CD14-positive monocyte (primary cell): ENCODE data around the gene LDLRAD4. TPM values are rescaled to one million over a fixed set of nuclear protein-coding genes. Genes with fewer than 3 reads are reported as not detected.

ENCODE experiments used
- DNase-seq, 3 donors: peaks; one replicate each; pipeline ENCODE4 v3.0.0-alpha.2; 2011 to 2022
- H2AFZ ChIP-seq: 2 replicates; pipeline ENCODE4 v1.6.0; 2012; ENCODE audit warnings: mild to moderate bottlenecking, low read depth, low read length, inconsistent platforms; ENCODE audit not compliant: insufficient read depth, poor library complexity, severe bottlenecking
- H3K27ac ChIP-seq, 2 donors: 1 replicate in 1 of 2; 2 replicates in 1 of 2; pipeline ENCODE4 v1.5.1; 2012 to 2013; ENCODE audit warnings: low read length in 2 of 2, control low read depth in 1 of 2, inconsistent platforms in 1 of 2, low read depth in 1 of 2, mild to moderate bottlenecking in 1 of 2
- H3K27me3 ChIP-seq, 2 donors: one replicate each; pipeline versions ENCODE4 v1.6.0 to v1.6.1; 2011 to 2013; ENCODE audit warnings: low read length in 2 of 2; ENCODE audit not compliant: control insufficient read depth in 2 of 2, insufficient read depth in 2 of 2
- H3K36me3 ChIP-seq, 2 donors: replicated peaks in 1 of 2; 1 replicate in 1 of 2; 2 replicates in 1 of 2; pipeline versions ENCODE4 v1.5.1 to v1.6.1; 2012 to 2013; ENCODE audit warnings: low read length in 2 of 2, control low read depth in 1 of 2, inconsistent platforms in 1 of 2, mild to moderate bottlenecking in 1 of 2; ENCODE audit not compliant: insufficient read depth in 2 of 2, control insufficient read depth in 1 of 2
- H3K4me1 ChIP-seq, 2 donors: 1 replicate in 1 of 2; 2 replicates in 1 of 2; pipeline versions ENCODE4 v1.5.1 to v1.6.1; 2012 to 2013; ENCODE audit warnings: low read length in 2 of 2, control low read depth in 1 of 2, inconsistent platforms in 1 of 2, mild to moderate bottlenecking in 1 of 2, moderate library complexity in 1 of 2; ENCODE audit not compliant: insufficient read depth in 2 of 2, control insufficient read depth in 1 of 2
- H3K4me2 ChIP-seq: replicated peaks from 2 replicates; pipeline ENCODE3; 2012; ENCODE audit warnings: low read length, moderate library complexity, mild to moderate bottlenecking; ENCODE audit not compliant: poor library complexity, severe bottlenecking; ENCODE audit errors: extremely low read depth
- H3K4me3 ChIP-seq, 3 experiments: fragments of 200-600 bp in 1 of 3; sonication (generic) in 1 of 3; replicated peaks in 1 of 3; 1 replicate in 2 of 3; 2 replicates in 1 of 3; pipeline ENCODE4 v1.5.1; 2011 to 2013; ENCODE audit warnings: low read length in 3 of 3, mild to moderate bottlenecking in 3 of 3, control low read depth in 2 of 3, low read depth in 2 of 3, inconsistent platforms in 1 of 3, moderate library complexity in 1 of 3
- H3K79me2 ChIP-seq: 2 replicates; pipeline ENCODE4 v1.6.0; 2012; ENCODE audit warnings: mild to moderate bottlenecking, control low read depth, inconsistent platforms, low read length, moderate library complexity; ENCODE audit not compliant: insufficient read depth
- H3K9ac ChIP-seq: 2 replicates; pipeline ENCODE4 v1.6.0; 2017; ENCODE audit warnings: low read length, mild to moderate bottlenecking; ENCODE audit not compliant: insufficient read depth, poor library complexity, severe bottlenecking
- H3K9me3 ChIP-seq, 2 donors: replicated peaks in 1 of 2; 1 replicate in 1 of 2; 2 replicates in 1 of 2; pipeline versions ENCODE4 v1.5.1 to v1.6.1; 2012 to 2013; ENCODE audit warnings: low read length in 2 of 2, control low read depth in 1 of 2; ENCODE audit not compliant: control insufficient read depth in 1 of 2, insufficient read depth in 1 of 2
- H4K20me1 ChIP-seq: 2 replicates; pipeline ENCODE4 v1.6.0; 2012; ENCODE audit warnings: mild to moderate bottlenecking, low read length, control low read depth, moderate library complexity; ENCODE audit not compliant: insufficient read depth
- H3K27ac Mint-ChIP-seq, 7 donors: one replicate each; pipeline ENCODE4 v1.8.0; 2020; ENCODE audit warnings: mild to moderate bottlenecking in 7 of 7, mixed read lengths in 7 of 7, moderate library complexity in 6 of 7, inconsistent platforms in 2 of 7
- H3K27me3 Mint-ChIP-seq, 3 donors: one replicate each; pipeline ENCODE4 v1.8.0; 2021 to 2022; ENCODE audit warnings: low read depth in 3 of 3, mild to moderate bottlenecking in 3 of 3, mixed read lengths in 3 of 3, moderate library complexity in 3 of 3, inconsistent platforms in 1 of 3
- H3K36me3 Mint-ChIP-seq, 2 donors: one replicate each; pipeline ENCODE4 v1.8.0; 2020; ENCODE audit warnings: mixed read lengths in 2 of 2, inconsistent platforms in 1 of 2, mild to moderate bottlenecking in 1 of 2
- H3K4me1 Mint-ChIP-seq: one replicate; pipeline ENCODE4 v1.8.0; 2020; ENCODE audit warnings: mild to moderate bottlenecking, mixed read lengths
- H3K4me3 Mint-ChIP-seq, 2 donors: one replicate each; pipeline ENCODE4 v1.8.0; 2020; ENCODE audit warnings: mild to moderate bottlenecking in 2 of 2, mixed read lengths in 2 of 2, moderate library complexity in 1 of 2
- H3K9me3 Mint-ChIP-seq, 7 donors: one replicate each; pipeline ENCODE4 v1.8.0; 2020 to 2022; ENCODE audit warnings: mixed read lengths in 7 of 7, mild to moderate bottlenecking in 6 of 7, moderate library complexity in 6 of 7, inconsistent platforms in 2 of 7
- CTCF ChIP-seq: fragments of 200-600 bp; IDR thresholded peaks from one replicate; pipeline ENCODE4 v1.8.0; 2022; ENCODE audit warnings: antibody characterized with exemption, mild to moderate bottlenecking
- WGBS: methylation state at CpG from one replicate; pipeline ENCODE4 v1.1.5; 2013; ENCODE audit warnings: missing lambda C conversion rate; ENCODE audit not compliant: insufficient coverage; 5-methylcytosine and 5-hydroxymethylcytosine counted together
- intact Hi-C, 2 donors: fragments of 100-400 bp; cut with micrococcal nuclease; formaldehyde crosslinking; loops; one replicate each; pipeline versions ENCODE4 v1.15.0 to v1.15.1; 2023
- polyA plus RNA-seq, 3 donors: library from polyadenylated mRNA; depleted of rRNA in 1 of 3; unstranded in 2 of 3; stranded (reverse) in 1 of 3; fragments of 300-500 nt in 2 of 3; fragments of >200 nt in 1 of 3; fragmentation: Illumina TruSeq in 2 of 3; gene quantifications; 1 replicate in 2 of 3; 2 replicates in 1 of 3; pipeline ENCODE4 v1.2.3, GENCODE V29; 2012 to 2021

LDLRAD4 gene
- polyA plus RNA-seq, 3 donors = 13.5 to 15.4 (median 13.8) TPM

- Histone ChIP-seq H3K9me3 (no peaks in the 10 kb centered on the region), H3K27ac (no peak overlapping the region), H2AFZ (no peak overlapping the region), H4K20me1 (no peaks in the 10 kb centered on the region), H3K27me3 (peaks cover 0 to 21% of the 10 kb centered on the region in 2 donors), H3K4me1 (peaks cover 33 to 42% of the 10 kb centered on the region in 2 donors), H3K9ac (no peak overlapping the region), H3K79me2 (no peaks in the 10 kb centered on the region), H3K4me2 (no peak overlapping the region), H3K36me3 (no peaks in the 10 kb centered on the region), H3K4me3 (no peak overlapping the region)
- Mint-ChIP-seq H3K4me1 (peaks cover 44% of the 10 kb centered on the region), H3K36me3 (peaks cover 19 to 22% of the 10 kb centered on the region in 2 donors), H3K9me3 (peaks cover 0 to 5% (median 2%) of the 10 kb centered on the region in 7 donors), H3K27me3 (peaks cover 26 to 35% (median 29%) of the 10 kb centered on the region in 3 donors), H3K27ac (peak overlapping the region in 3 of 7 donors; percentile 25 to 46 (median 30)), H3K4me3 (no peak overlapping the region)
- peak; percentile 35 to 75 (median 41) for DNase-seq
- WGBS = 67% methylated on average over 9 of the region's 16 CpGs
- no peak for TF ChIP-seq CTCF
- intact Hi-C loops = no loop called here
Observed at GRCh38 chr18:13608791-13609532, 390.4 kb downstream of the LDLRAD4 start.

- intact Hi-C loops = loop anchor here in 1 of 2 donors (5.0 kb wide), 1 partner anchor 43 kb away; no protein-coding TSS in a partner anchor
- H3K9me3 ChIP-seq = no peaks in the 10 kb centered on the region
- Mint-ChIP-seq H3K27ac (peak overlapping the region in 6 of 7 donors; percentile 56 to 93 (median 90)), H3K9me3 (peaks cover 0 to 7% (median 4%) of the 10 kb centered on the region in 7 donors), H3K27me3 (peaks cover 27 to 37% (median 29%) of the 10 kb centered on the region in 3 donors), H3K4me1 (peaks cover 60% of the 10 kb centered on the region), H3K4me3 (peak overlapping the region; percentile 74 to 94), H3K36me3 (peaks cover 24% of the 10 kb centered on the region in 2 donors)
- H3K79me2 ChIP-seq = no peaks in the 10 kb centered on the region
- 69% methylated on average over 8 of the region's 11 CpGs for WGBS
- no peak overlapping the region for H2AFZ ChIP-seq
- peak overlapping the region in 1 of 2 donors; percentile 23 for H3K27ac ChIP-seq
- no peak for TF ChIP-seq CTCF
- H3K4me1 ChIP-seq = peaks cover 50 to 59% of the 10 kb centered on the region in 2 donors
- H3K36me3 ChIP-seq = no peaks in the 10 kb centered on the region
- H4K20me1 ChIP-seq = no peaks in the 10 kb centered on the region
- no peak overlapping the region for H3K9ac ChIP-seq
- H3K4me3 ChIP-seq = peak overlapping the region in 1 of 3 experiments; percentile 61
- DNase-seq = peak in 1 of 3 donors; percentile 44
- peaks cover 0 to 21% of the 10 kb centered on the region in 2 donors for H3K27me3 ChIP-seq
- peak overlapping the region; percentile 69 for H3K4me2 ChIP-seq
Observed at GRCh38 chr18:13610555-13611141, 392.1 kb downstream of the LDLRAD4 start.
